Suppressor macrophage treated with lipopolysaccharide for 1 hour (primary cell): ENCODE data around the gene GXYLT2.

Experiments
- DNase-seq, 3 donors: peaks; one replicate each; pipeline ENCODE4 v3.0.0-alpha.2; 2020 to 2022

The GXYLT2 gene

GRCh38 chr3:73021301-73021835 is 133.5 kb downstream of the GXYLT2 start:
- DNase-seq, result peak; percentile 39 to 67 (median 61)

- peak in 1 of 3 donors; percentile 32 for DNase-seq
Measured at GRCh38 chr3:73024836-73025235, 137.0 kb downstream of the GXYLT2 start.

- no peak for DNase-seq
Measured at GRCh38 chr3:73026111-73026759, 138.4 kb downstream of the GXYLT2 start.
